Lower lobe of right lung (tissue), 2 donors: ENCODE results near the gene KDM2A. TPM values are rescaled to one million over a fixed set of nuclear protein-coding genes. Genes with fewer than 3 reads are reported as not detected.
"Not testable (repeated sequence)": the region's sequence is repeated elsewhere in the genome, so short reads cannot be mapped to it uniquely, and the experiment has no call there.

Experiments
- ATAC-seq, 2 donors: fragments of 200-7000 bp; cut with Tn5 transposase; one replicate each; pipeline ENCODE4 v1.9.1; 2020 to 2022; ENCODE audit warnings: mild to moderate bottlenecking in 2 of 2, moderate library complexity in 2 of 2
- DNase-seq: peaks from one replicate; pipeline ENCODE4 v3.0.0-alpha.2; 2020
- H3K27ac ChIP-seq: fragments of 200-600 bp; one replicate; pipeline ENCODE4 v1.8.0; 2022
- H3K27me3 ChIP-seq: fragments of 200-600 bp; one replicate; pipeline ENCODE4 v1.8.0; 2022; ENCODE audit warnings: low read depth
- H3K36me3 ChIP-seq: fragments of 200-600 bp; one replicate; pipeline ENCODE4 v1.8.0; 2022; ENCODE audit warnings: mild to moderate bottlenecking
- H3K4me1 ChIP-seq: fragments of 200-600 bp; one replicate; pipeline ENCODE4 v1.8.0; 2022
- H3K4me3 ChIP-seq: fragments of 200-600 bp; one replicate; pipeline ENCODE4 v1.8.0; 2022; ENCODE audit warnings: mild to moderate bottlenecking
- H3K9me3 ChIP-seq: fragments of 200-600 bp; one replicate; pipeline ENCODE4 v1.8.0; 2022
- CTCF ChIP-seq: fragments of 200-600 bp; IDR thresholded peaks from one replicate; pipeline ENCODE4 v1.8.0; 2022; ENCODE audit warnings: antibody characterized with exemption, mild to moderate bottlenecking
- intact Hi-C: fragments of 100-400 bp; cut with DNase I; formaldehyde crosslinking; loops from one replicate; pipeline ENCODE4 v1.11.0; 2022
- total RNA-seq: library from RNA; stranded (reverse); fragmentation: NEBNext Ultra II Directional; extraction: Animal tissue kit (Norgen Biotek cat#: 25700); gene quantifications from one replicate; pipeline ENCODE4 v1.2.1, GENCODE V29; 2021
- donor health status: DM: no; HTN: yes; CAD: no; lungs with severe emphysema.

The KDM2A gene
- total RNA-seq, 1 donor from 2014 or later = 80.5 TPM

- Histone ChIP-seq H3K36me3 (peaks cover 27% of the 10 kb centered on the region), H3K9me3 (no peaks in the 10 kb centered on the region), H3K27ac (peak overlapping the region; percentile 96), H3K4me3 (peak overlapping the region; percentile 87), H3K27me3 (no peaks in the 10 kb centered on the region), H3K4me1 (peaks cover 51% of the 10 kb centered on the region)
- ATAC-seq = peak in 1 of 2 donors; percentile 7
- no peak for DNase-seq
- no peak for TF ChIP-seq CTCF
- intact Hi-C loops = no loop called here
Observed at GRCh38 chr11:67120881-67121710, 2.0 kb downstream of the KDM2A start.

- Histone ChIP-seq H3K36me3 (peaks cover 51% of the 10 kb centered on the region), H3K4me1 (peaks cover 56% of the 10 kb centered on the region)
- H3K27ac ChIP-seq, H3K9me3 ChIP-seq, intact Hi-C loops, ATAC-seq, H3K27me3 ChIP-seq, H3K4me3 ChIP-seq, DNase-seq: not testable (repeated sequence)
Observed at GRCh38 chr11:67123801-67124200, 4.7 kb downstream of the KDM2A start.

DNA sequence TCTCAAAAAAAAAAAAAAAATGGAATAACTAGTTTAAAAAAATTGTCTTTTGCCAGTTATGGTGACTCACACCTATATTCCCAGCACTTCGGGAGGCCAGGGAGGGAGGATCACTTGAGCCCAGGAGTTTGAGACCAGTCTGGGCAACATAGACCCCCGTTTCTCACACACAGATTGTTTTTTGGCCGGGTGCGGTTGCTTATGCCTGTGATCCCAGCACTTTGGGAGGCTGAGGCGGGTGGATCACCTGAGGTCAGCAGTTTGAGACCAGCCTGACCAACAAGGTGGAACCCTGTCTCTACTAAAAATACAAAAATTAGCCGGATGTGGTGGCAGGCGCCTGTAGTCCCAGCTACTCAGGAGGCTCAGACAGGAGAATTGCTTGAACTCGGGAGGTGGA is 7.2 kb downstream of the KDM2A start:
- H3K27me3 ChIP-seq, ATAC-seq, H3K4me3 ChIP-seq, intact Hi-C loops, H3K27ac ChIP-seq, H3K9me3 ChIP-seq, DNase-seq: not testable (repeated sequence)
- Histone ChIP-seq H3K36me3 (peaks cover 74% of the 10 kb centered on the region), H3K4me1 (peaks cover 58% of the 10 kb centered on the region)

GRCh38 chr11:67126986-67127385 is 7.9 kb downstream of the KDM2A start:
- Histone ChIP-seq H3K9me3 (no peaks in the 10 kb centered on the region), H3K4me1 (peaks cover 51% of the 10 kb centered on the region), H3K36me3 (peaks cover 77% of the 10 kb centered on the region), H3K27me3 (no peaks in the 10 kb centered on the region), H3K27ac (no peak overlapping the region), H3K4me3 (no peak overlapping the region)
- no peak for TF ChIP-seq CTCF
- intact Hi-C loops = no loop called here
- no peak for DNase-seq
- no peak for ATAC-seq

- H3K36me3 ChIP-seq = peaks cover 95% of the 10 kb centered on the region
- H3K9me3 ChIP-seq, H3K4me3 ChIP-seq, DNase-seq, intact Hi-C loops, H3K27me3 ChIP-seq, H3K27ac ChIP-seq, ATAC-seq: not testable (repeated sequence)
- peaks cover 19% of the 10 kb centered on the region for H3K4me1 ChIP-seq
Observed at GRCh38 chr11:67130861-67131260, 11.8 kb downstream of the KDM2A start.

DNA sequence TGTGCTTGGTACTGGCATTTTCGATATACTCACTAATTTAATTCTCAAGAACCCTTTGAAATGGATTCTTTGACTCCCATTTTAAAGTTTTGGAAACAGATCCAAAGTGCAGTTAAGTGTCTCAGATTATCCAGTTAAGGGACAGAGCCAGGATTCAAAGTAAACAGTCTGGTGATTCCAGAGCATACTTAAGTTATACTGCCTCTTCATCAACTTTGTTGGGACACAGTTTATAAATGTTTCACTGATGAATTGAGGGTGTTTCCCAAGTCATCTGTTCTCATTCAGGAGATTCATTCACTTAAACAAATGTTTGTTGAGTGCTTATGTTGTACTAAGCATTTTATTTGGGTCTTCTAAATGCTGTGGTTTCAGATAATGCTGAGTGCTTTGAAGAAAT is 17.1 kb downstream of the KDM2A start:
- intact Hi-C loops = no loop called here
- peaks cover 6% of the 10 kb centered on the region for H3K4me1 ChIP-seq
- H3K9me3 ChIP-seq = no peaks in the 10 kb centered on the region
- DNase-seq (no peak), ATAC-seq (no peak)
- no peak overlapping the region for H3K4me3 ChIP-seq
- H3K36me3 ChIP-seq = peaks cover 96% of the 10 kb centered on the region
- no peaks in the 10 kb centered on the region for H3K27me3 ChIP-seq
- no peak overlapping the region for H3K27ac ChIP-seq
- TF ChIP-seq CTCF = no peak

DNA sequence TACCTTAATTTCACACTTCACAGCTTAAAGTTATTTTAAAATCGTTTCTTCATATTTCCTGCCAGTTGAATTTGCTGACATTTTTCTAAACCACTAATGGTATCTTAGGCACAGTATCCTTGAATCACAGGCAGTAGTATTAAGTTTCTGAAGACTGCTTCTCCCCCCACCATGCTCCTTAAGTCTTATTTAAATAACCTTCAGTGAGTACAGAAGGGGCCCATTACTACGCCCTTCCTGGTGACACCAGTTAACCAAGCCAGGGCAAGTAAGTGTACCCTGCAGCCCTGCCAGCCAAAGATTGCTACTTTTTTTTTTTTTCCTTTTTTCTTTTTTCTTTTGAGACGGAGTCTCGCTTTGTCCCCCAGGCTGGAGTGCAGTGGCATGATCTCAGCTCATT is 19.9 kb downstream of the KDM2A start:
- no peak for TF ChIP-seq CTCF
- Histone ChIP-seq H3K27ac (no peak overlapping the region), H3K4me1 (peaks cover 6% of the 10 kb centered on the region), H3K27me3 (no peaks in the 10 kb centered on the region), H3K9me3 (no peaks in the 10 kb centered on the region), H3K36me3 (peaks cover 89% of the 10 kb centered on the region), H3K4me3 (no peak overlapping the region)
- intact Hi-C loops = no loop called here
- ATAC-seq = no peak
- DNase-seq = no peak
